Measurements from ENCODE around the gene DNASE1L2. TPM values are rescaled to one million over a fixed set of nuclear protein-coding genes. Genes with fewer than 3 reads are reported as not detected.
"Not testable (repeated sequence)": the region's sequence is repeated elsewhere in the genome, so short reads cannot be mapped to it uniquely, and the experiment has no call there.

The DNASE1L2 gene
- total RNA-seq, 2 donors from 2014 or later = 0.19 TPM; not detected in 1

GRCh38 chr16:2233872-2234812 is 2.1 kb upstream of the DNASE1L2 start:
- DNase-seq (ENCODE audit: low spot score) = no peak
- intact Hi-C loops (cut with DNase I) = no loop called here

DNA sequence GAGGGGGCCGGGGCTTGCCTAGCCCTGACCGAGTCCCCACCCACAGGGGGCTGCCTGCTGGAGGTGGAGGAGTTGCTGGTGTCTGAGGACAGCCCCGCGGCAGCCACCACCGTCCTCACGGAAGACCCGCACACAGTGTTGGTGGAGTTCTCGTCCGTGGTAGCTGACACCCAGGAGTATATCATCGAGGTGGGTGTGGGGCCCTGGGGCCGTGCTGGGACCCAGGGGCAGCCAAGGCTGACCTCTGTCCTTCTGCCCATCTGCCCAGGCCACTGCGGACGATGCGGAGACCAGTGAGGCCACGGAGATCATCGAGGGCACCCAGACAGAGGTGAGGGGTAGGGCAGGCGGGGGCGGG is 1.5 kb upstream of the DNASE1L2 start:
- DNase-seq (ENCODE audit: low spot score) = no peak
- intact Hi-C loops (cut with DNase I) = no loop called here

DNA sequence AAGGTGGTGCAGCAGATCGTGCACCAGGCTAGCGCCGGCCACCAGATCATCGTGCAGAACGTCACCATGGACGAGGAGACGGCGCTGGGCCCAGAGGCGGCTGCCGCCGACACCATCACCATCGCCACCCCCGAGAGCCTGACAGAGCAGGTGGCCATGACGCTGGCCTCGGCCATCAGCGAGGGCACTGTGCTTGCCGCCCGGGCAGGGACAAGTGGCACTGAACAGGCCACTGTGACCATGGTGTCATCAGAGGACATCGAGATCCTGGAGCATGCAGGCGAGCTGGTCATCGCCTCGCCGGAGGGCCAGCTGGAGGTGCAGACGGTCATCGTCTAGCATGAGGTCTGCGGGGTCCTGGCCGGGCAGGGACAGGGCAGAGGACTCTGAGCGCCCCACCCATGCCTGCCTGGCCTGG is 1.0 kb upstream of the DNASE1L2 start:
- no peak for DNase-seq (ENCODE audit: low spot score)
- intact Hi-C loops (cut with DNase I) = no loop called here

DNA sequence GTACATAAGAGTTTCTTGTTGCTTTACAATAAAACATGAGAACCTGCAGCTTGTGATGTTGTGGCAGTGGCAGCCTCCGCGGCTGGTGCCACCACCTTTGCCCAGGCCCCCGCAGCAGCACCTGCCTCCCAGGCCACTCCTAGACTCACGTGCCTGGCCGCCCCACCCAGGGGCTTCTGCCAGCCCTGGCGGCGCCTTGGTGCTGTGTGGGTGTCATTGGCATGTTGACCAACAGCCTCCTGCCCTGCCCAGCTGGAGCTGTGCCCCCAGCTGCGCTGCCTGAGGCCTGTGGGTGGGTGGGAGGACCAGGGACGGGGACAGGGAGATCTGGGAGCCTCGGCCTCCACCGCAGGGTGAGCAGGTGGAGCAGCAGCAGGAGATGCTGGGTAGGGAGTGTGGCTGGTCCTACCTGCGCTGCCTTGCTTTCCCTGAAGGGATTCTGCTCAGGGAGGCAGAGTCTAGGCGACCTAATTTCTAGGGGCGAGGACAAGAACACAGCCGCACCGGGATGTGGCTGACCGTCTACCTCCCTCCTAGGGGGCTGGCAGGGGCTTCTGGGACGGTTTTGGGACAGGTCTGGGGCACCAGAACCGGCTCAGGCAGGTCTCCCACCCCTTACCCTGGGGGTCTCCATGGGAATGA is 428 bp upstream of the DNASE1L2 start:
- intact Hi-C loops (cut with DNase I) = loop anchor here in 1 of 2 donors (2.0 kb wide), 1 partner anchor 419 kb away; no protein-coding TSS in a partner anchor
- DNase-seq (ENCODE audit: low spot score) = no peak

GRCh38 chr16:2237102-2237482 is 848 bp downstream of the DNASE1L2 start:
- intact Hi-C loops (cut with DNase I) = loop anchor here in 1 of 2 donors (2.0 kb wide), 1 partner anchor 420 kb away; no protein-coding TSS in a partner anchor
- no peak for DNase-seq (ENCODE audit: low spot score)

- intact Hi-C loops (cut with DNase I) = loop anchor here in 1 of 2 donors (2.0 kb wide), 1 partner anchor 421 kb away; no protein-coding TSS in a partner anchor
- DNase-seq (ENCODE audit: low spot score) = no peak
These were observed 1.4 kb downstream of the DNASE1L2 start for GRCh38 chr16:2237493-2238149.

DNA sequence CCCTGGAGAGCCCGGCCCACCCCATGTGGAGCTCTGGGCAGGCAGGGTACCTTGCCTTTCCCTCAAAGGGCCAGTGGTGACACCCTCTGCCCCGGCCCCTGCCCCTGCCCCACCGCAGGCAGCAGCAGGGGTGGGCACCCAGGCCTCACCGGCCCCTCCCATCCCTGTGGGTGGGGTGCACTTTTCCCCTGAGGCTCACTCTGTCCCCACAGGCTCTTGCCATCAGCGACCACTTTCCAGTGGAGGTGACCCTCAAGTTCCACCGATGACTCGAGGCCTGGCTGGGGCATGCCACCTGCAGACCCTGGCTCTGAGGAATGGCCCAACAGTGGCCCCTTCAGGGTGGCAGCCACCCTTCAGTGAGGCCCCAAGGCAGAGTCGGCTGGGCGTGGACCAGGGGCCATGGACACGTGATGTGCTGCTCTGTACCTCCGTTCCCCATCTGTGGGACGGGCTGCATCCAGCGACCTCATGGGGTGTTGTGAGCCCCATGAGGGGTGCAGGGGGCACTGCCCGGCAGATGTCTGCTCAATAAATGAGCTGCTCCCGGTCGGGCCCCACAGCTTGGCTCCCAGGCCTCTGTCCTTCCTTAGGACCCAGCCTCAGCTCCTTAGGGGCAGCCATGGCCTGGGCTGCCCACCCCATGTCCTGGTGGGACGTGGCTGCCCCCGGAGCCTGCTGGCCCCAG is 2.0 kb downstream of the DNASE1L2 start:
- no peak for DNase-seq (ENCODE audit: low spot score)
- intact Hi-C loops (cut with DNase I) = no loop called here

- intact Hi-C loops (cut with DNase I) = no loop called here
- DNase-seq (ENCODE audit: low spot score) = no peak
These were observed 2.8 kb downstream of the DNASE1L2 start for GRCh38 chr16:2238838-2239675.

DNA sequence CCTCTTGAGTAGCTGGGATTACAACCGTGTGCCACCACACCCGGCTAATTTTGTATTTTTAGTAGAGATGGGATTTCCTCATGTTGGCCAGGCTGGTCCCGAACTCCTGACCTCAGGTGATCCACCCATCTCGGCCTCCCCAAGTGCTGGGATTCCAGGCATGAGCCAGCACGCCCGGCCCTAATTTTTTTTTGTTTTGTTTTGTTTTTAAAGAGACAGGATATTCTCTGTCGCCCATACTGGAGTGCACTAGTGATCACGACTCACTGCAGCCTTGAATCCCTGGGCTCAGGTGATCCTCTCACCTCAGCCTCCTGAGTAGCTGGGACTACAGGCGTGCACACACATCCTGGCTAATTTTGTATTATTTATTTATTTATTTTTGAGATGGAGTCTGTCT is 4.1 kb downstream of the DNASE1L2 start:
- intact Hi-C loops (cut with DNase I); DNase-seq (ENCODE audit: low spot score): not testable (repeated sequence)

- intact Hi-C loops (cut with DNase I) = no loop called here
- no peak for DNase-seq (ENCODE audit: low spot score)
These were observed 6.4 kb downstream of the DNASE1L2 start for GRCh38 chr16:2242598-2242997.

DNA sequence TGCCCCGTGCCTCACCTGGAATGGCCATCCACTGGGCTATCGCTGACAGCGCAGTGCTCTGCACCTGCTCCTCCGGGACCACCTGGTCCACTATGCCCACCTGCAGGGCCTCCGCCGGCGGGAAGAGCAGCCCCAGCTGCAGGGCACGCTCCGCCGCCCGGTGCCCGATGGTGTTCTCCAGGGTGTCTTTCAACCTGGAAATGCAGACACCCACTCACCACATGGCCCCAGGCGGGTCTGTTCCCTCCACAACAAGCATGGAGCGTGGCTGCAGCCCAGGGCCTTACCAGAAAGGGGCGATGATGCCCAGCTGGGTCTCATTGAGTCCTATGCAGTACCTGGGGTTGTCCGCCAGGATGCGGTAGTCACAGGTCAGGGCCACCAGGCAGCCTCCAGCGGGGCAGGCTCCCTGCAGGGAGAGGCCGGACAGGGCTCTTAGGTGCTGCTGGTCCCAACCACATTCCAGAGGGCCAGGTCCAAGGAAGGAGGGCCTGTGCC is 6.8 kb downstream of the DNASE1L2 start:
- intact Hi-C loops (cut with DNase I) = no loop called here
- no peak for DNase-seq (ENCODE audit: low spot score)

DNA sequence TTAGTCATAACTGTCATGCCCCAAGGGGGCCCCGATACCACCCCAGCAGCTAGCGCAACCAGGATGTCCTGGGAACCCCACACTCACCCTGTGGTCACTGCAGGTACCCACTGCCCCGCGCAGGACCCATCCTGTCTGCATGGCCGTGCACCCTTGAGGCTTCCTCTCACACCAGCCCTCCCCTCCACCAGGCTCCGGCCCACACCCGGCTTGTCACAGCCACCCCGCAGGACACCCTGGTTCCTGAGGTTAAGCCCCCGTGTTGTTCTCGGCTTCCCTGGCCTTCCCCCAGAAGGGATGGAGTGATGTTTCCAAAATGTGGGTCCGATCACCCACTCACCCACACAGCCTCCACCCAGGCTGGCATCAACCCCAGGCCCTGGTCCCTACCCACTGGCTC is 7.5 kb downstream of the DNASE1L2 start:
- intact Hi-C loops (cut with DNase I) = no loop called here
- DNase-seq (ENCODE audit: low spot score) = no peak

DNA sequence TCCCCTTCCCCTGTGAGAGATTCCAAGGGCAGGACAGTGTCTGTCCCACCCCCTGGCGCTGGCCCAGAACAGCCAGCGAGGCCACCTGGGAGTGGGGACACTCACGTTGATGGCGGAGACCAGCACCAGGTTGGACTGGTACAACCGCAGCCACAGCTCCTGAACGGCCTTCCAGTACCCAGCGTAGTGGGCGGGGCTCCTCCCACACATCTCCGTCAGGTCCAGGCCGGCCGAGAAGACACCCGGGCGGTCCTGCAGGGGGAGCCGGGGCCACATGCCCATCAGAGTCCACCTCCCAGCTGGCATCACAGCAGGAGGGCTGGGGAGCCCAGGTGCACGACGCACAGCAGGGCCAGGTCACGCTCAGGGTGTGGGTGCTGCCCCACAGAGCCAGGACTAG is 8.1 kb downstream of the DNASE1L2 start:
- intact Hi-C loops (cut with DNase I) = no loop called here
- DNase-seq (ENCODE audit: low spot score) = no peak

DNA sequence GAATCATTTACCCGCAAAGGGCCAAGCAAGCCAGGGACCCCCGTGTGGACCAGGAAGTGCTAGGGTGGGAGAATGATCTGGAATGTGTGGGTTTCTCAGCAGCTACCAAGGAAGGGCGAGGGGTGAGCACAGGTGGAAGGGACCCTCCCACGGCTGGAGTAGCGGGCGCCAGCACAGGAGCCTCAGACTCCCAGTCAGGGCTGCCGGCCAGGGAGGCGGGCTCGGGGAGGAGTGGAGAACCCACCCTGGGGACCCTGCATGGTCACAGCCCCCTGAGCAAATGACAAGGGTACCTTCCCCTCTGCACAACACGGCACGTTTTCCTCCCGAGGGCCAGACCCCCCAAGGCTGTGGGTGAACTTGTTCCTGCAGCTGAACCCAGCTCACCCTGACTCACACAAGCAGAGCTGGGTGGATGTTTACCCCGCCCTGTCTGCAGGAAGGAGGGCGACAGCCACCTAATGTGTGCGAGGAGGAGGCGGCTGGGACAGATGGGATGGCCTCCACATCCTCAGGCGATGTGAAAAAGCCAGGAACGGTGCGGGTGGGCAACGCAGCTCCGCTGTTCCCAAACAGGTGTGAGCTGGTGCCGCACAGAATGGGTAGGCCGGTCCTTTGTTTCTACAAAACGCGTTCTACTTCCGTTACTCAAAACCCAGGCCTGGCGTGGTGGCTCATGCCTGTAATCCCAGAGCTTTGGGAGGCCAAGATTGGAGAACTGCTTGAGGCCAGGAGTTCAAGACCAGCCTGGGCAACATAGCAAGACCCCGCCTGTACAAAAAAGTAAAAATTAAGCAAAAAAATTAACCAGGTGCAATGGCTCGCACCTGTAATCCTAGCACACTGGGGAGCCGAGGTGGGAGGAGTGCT is 8.9 kb downstream of the DNASE1L2 start:
- no peak for DNase-seq (ENCODE audit: low spot score)
- intact Hi-C loops (cut with DNase I) = no loop called here

DNA sequence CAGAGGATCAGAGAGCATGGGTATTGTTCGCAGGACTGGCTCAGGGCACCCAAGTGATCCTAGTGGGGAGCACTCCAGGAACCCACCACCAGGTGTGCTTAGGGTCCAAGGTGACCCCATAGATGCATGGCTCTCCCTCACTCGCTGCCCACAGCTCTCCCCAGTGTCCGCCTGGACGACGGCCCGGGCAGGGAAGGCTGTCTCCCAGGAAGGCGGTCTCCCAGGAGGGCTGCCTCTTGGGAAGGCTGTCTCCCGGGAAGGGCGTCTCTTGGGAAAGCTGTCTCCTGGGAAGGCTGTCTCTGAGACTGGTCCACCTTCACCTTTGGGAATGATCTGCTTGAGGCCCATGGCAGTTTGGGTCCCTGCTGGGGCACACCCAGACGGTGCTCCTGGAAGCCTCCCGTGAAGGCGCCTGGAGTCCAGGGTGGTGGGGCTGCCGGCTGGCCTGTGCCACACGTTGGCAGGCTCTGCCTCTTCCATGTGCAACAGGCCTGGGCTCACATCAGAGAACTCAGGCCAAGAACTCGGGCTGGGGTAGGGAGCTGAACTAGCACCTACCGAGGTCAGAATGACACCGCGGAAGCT is 10.1 kb downstream of the DNASE1L2 start:
- no peak for DNase-seq (ENCODE audit: low spot score)
- intact Hi-C loops (cut with DNase I) = no loop called here

- DNase-seq (ENCODE audit: low spot score) = no peak
These were observed 14.5 kb downstream of the DNASE1L2 start for GRCh38 chr16:2250652-2251295.

More at GRCh38 chr16:2250652-2251295, 14.5 kb downstream of the DNASE1L2 start:
- intact Hi-C loops (cut with DNase I) = no loop called here
